GM18867 (cell line): Measurements from ENCODE around the gene CEPT1.

ENCODE experiments used
- ATAC-seq: cut with Tn5 transposase; IDR thresholded peaks from one replicate; pipeline ENCODE4 v1.9.1; 2021; ENCODE audit warnings: mild to moderate bottlenecking, moderate library complexity; ENCODE audit not compliant: unreplicated experiment

CEPT1 gene

GRCh38 chr1:111225091-111225490, 85.1 kb downstream of the CEPT1 start:
- ATAC-seq, result no peak

- ATAC-seq, result no peak
Measured at GRCh38 chr1:111225717-111226400, 85.8 kb downstream of the CEPT1 start.

- ATAC-seq, result no peak
Measured at GRCh38 chr1:111227434-111227833, 87.4 kb downstream of the CEPT1 start, which contains the start of gene CHI3L2. Gene CHI3L2, plus strand, starts transcription at chr1:111227713. Its CDS starts 17 bp downstream, at chr1:111227730.

- ATAC-seq, result no peak
Measured at GRCh38 chr1:111227851-111228747, 88.1 kb downstream of the CEPT1 start.

GRCh38 chr1:111228748-111229126, 88.7 kb downstream of the CEPT1 start:
- no peak for ATAC-seq

- no peak for ATAC-seq
Measured at GRCh38 chr1:111232134-111232533, 92.1 kb downstream of the CEPT1 start.

GRCh38 chr1:111234258-111234657, 94.2 kb downstream of the CEPT1 start:
- no peak for ATAC-seq
